GM19043 (cell line): ENCODE data around the gene CFAP100.
A peak's percentile ranks its signal among the peaks of the same experiment; 100 is the strongest.

Source experiments
- ATAC-seq: cut with Tn5 transposase; IDR thresholded peaks from one replicate; pipeline ENCODE4 v1.9.1; 2021; ENCODE audit warnings: low read depth; ENCODE audit not compliant: unreplicated experiment

Gene CFAP100

GRCh38 chr3:126456766-126457388 is 62.2 kb downstream of the CFAP100 start:
- no peak for ATAC-seq

DNA sequence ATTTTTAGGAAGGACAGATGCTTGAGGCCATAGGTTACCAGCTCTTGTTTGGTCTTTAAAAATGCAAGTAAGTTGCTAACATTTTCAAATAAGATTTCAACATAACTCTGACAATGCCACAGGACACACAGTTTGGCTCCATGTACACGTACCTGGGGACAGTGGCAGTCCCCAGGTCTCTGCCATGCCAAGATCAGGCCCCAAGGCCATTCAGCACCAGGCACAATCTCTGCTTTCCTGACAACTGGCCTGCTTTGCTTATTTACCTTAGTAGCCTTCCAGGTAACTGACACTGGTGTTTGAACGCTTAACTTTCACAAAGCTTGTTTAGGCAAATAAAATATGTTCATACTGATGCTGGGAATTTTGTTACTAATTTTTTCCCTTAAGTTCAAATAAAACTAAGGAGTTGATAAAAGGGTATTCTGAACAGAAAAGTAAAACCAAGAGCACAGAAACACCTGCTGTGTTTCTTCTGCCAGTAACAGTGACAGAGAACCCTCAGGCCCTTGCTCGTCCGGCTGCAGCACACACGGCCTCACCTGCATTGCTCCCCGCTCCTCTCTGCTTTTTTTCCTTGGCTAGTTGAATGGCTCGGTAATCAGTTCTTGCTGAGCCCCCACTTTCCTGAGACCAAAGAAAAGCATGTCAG is 64.5 kb downstream of the CFAP100 start:
- no peak for ATAC-seq

GRCh38 chr3:126459763-126460127 is 65.0 kb downstream of the CFAP100 start:
- ATAC-seq, result no peak

- ATAC-seq, result no peak
Observed at GRCh38 chr3:126460381-126460780, 65.7 kb downstream of the CFAP100 start.

DNA sequence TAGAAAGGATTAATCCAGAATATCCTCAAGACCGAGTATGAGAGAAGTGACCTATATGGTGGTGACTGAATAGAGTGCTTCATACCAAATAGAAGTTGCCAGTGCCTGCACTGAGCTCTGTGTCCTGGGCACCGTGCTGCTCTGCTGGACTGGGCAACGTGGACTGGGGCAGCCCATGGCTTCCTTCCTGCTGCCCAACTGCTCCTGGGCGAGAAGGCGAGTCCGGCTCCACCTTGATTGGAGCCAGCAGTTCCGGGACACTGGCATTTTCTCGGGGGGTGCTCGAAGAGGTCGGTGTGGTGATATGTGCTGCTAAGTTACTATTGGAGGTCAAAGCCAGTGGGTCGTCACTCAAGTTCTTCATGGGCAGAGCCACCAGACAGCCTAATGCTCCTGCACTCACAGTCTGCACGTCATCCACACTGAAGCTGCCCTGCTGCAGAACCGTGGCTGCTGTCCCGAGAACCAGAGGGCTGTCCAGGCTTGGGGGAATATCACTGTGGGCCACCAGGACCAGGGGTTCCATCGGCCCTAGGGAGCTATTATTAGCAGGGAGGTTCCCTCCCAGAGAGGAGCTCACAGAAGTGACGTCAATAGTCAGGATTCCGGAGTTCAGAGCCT is 66.9 kb downstream of the CFAP100 start:
- ATAC-seq, result no peak

GRCh38 chr3:126463521-126463920 is 68.8 kb downstream of the CFAP100 start:
- no peak for ATAC-seq

GRCh38 chr3:126464093-126464492 is 69.4 kb downstream of the CFAP100 start:
- no peak for ATAC-seq

DNA sequence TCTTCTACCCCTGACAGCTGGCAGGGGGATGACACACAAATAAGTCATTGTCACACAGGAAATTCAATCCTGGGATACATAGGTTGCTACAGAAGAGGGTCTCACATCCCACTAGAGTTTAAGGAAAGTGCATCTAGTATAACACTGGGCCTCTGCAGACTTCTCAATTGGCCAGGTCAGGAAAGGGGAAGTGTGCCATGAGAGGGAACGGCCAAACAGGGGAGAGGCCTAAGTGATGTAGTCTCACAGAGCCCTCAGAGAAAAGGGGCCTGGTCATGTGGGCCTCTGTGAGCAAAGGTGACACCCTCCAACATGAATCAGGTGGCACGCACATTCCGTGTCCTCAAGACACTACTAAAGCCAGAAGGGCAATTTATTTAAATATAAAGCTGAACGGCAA is 69.8 kb downstream of the CFAP100 start:
- ATAC-seq, result no peak

DNA sequence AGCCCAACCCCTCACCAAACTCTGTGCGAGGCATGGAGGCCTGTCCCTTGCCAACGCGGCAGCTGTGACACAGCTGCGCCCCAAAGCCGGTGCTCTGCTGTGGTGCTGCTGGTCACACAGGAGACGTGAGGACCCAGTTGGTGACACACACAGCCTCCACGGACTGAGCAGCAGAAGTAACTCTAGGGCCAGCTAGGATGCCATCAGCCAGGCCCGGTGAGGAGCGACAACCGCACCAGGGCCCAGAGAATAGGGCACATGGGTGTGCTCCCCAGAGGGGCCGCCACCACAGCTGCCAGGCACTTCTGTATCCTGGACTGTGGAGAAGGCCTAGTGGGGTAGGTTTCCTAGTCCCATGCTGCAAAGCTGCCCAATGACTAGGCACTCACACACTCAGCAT is 70.3 kb downstream of the CFAP100 start:
- no peak for ATAC-seq

- no peak for ATAC-seq
Observed at GRCh38 chr3:126465928-126466544, 71.3 kb downstream of the CFAP100 start.

GRCh38 chr3:126466886-126467610 is 72.3 kb downstream of the CFAP100 start:
- ATAC-seq, result no peak

DNA sequence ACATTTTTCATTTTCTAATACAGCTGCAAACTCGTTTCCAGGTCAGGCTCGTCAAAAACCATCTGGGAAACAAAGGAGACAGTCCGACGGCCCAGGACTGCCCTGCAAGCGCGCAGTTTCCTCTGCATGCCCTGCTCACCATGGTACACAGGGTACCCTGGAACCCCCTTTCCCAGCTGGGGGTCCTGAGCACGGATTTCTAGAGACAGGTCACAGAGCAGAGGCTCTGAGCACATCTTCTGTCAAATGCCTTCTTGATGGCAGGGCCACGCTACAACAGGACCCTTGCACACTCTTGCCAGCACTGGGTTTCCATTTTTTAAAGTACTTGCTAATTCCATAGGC is 72.9 kb downstream of the CFAP100 start:
- ATAC-seq, result no peak

DNA sequence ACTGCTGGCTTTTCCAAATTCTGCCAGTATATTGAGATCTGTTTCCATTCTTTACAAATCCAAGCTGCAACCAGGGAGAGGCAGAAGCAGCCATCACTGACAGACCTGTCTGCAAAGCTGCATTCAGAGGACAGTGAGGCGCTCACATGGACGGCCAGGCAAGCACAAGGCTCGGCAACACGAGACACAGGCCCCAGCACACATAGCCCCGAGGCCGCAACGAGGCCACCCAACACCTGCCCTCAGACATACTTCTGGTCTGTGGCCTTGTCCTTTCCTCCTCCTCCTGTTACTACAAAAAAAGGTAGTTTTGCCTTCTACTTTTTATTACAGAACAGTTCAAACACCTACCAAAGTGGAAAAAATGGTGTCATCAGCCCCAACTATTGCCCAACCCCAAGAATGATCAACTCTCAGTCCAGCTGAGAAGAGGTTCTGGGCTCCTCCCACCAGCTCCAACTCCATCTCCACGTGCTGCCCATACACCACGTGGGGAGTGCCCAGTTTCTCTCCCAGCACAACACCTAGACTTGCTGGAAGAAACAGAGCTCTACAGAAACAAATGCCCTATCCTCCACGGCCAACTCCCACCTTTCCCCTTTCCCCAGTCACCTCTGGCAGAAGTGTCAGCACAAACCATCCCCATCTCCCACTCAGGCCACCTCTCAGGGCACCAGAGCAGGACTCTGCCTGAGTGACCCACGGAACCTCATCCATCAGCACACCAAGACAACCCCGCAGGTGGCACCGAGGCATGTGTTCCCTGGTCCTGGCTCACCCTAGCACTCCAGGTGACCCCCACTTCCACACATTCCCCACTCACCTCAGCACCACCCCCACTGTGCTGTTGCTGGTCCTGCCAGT is 73.6 kb downstream of the CFAP100 start:
- ATAC-seq, result no peak

DNA sequence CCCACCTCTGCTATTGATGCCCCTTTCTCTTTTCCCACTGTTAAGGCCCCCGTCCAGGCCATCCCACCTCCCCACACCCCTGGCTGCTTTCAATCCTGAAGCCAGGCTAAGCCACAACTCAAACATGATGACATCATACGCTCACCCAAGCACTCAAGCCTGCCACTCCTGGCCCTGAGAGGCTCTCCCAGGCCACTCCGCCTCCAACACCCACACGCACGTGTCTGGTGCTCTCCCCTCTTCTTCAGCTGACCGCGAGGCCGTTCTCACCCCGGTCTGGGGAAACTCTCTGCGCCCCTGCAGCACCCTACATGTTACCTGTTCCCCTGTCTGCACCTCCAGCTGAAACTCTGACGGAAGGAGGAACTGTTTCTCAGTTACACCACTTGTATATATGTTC is 74.8 kb downstream of the CFAP100 start:
- ATAC-seq, result no peak

- ATAC-seq, result no peak
Observed at GRCh38 chr3:126472277-126473006, 77.7 kb downstream of the CFAP100 start.

GRCh38 chr3:126473292-126474168 is 78.8 kb downstream of the CFAP100 start:
- ATAC-seq, result no peak

GRCh38 chr3:126474498-126475412 is 80.0 kb downstream of the CFAP100 start:
- peak; percentile 7 for ATAC-seq
